ENCODE measurements around the gene NAPEPLD.
"Not testable (repeated sequence)": the region's sequence is repeated elsewhere in the genome, so short reads cannot be mapped to it uniquely, and the experiment has no call there.

The NAPEPLD gene

GRCh38 chr7:103143868-103144267, 5.0 kb downstream of the NAPEPLD start:
- no peak for DNase-seq

GRCh38 chr7:103142494-103142893, 6.4 kb downstream of the NAPEPLD start:
- no peak for DNase-seq

- no peak for DNase-seq
Measured at GRCh38 chr7:103141753-103142404, 7.0 kb downstream of the NAPEPLD start.

GRCh38 chr7:103140685-103141084, 8.2 kb downstream of the NAPEPLD start:
- no peak for DNase-seq

- no peak for DNase-seq
Measured at GRCh38 chr7:103140061-103140460, 8.8 kb downstream of the NAPEPLD start.

GRCh38 chr7:103134836-103135554, 13.9 kb downstream of the NAPEPLD start:
- no peak for DNase-seq

- DNase-seq = no peak
Measured at GRCh38 chr7:103132995-103133688, 15.8 kb downstream of the NAPEPLD start.

GRCh38 chr7:103130901-103131624, 17.8 kb downstream of the NAPEPLD start:
- no peak for DNase-seq

- DNase-seq = no peak
Measured at GRCh38 chr7:103129702-103130549, 19.0 kb downstream of the NAPEPLD start.

GRCh38 chr7:103127006-103127405, 21.9 kb downstream of the NAPEPLD start:
- DNase-seq = no peak

- DNase-seq = no peak
Measured at GRCh38 chr7:103124429-103124979, 24.4 kb downstream of the NAPEPLD start.

GRCh38 chr7:103123529-103123928, 25.4 kb downstream of the NAPEPLD start:
- DNase-seq = no peak

- DNase-seq = no peak
Measured at GRCh38 chr7:103121641-103122040, 27.3 kb downstream of the NAPEPLD start.

- DNase-seq = no peak
Measured at GRCh38 chr7:103120362-103120761, 28.5 kb downstream of the NAPEPLD start.

GRCh38 chr7:103119791-103120291, 29.1 kb downstream of the NAPEPLD start:
- DNase-seq = no peak

GRCh38 chr7:103117465-103117864, 31.4 kb downstream of the NAPEPLD start:
- no peak for DNase-seq

GRCh38 chr7:103116991-103117390, 31.9 kb downstream of the NAPEPLD start:
- DNase-seq = no peak

- DNase-seq = no peak
Measured at GRCh38 chr7:103116511-103116910, 32.4 kb downstream of the NAPEPLD start.

- DNase-seq = no peak
Measured at GRCh38 chr7:103115771-103116170, 33.1 kb downstream of the NAPEPLD start.

- no peak for DNase-seq
Measured at GRCh38 chr7:103114576-103115008, 34.3 kb downstream of the NAPEPLD start.

- no peak for DNase-seq
Measured at GRCh38 chr7:103113164-103113563, 35.7 kb downstream of the NAPEPLD start.

GRCh38 chr7:103106703-103107070, 42.2 kb downstream of the NAPEPLD start:
- DNase-seq = not testable (repeated sequence)

Measured in suppressor macrophage treated with lipopolysaccharide for 4 hours (primary cell).